Left lobe of liver (tissue), 2 donors: Measurements from ENCODE around the gene PHYHIPL. TPM values are rescaled to one million over a fixed set of nuclear protein-coding genes. Genes with fewer than 3 reads are reported as not detected.

Source experiments
- ATAC-seq: fragments of 200-7000 bp; cut with Tn5 transposase; one replicate; pipeline ENCODE4 v1.9.1; 2020; ENCODE audit warnings: mild to moderate bottlenecking, moderate library complexity
- DNase-seq: peaks from one replicate; pipeline ENCODE4 v3.0.0-alpha.2; 2020; ENCODE audit warnings: low spot score
- total RNA-seq: library from RNA; stranded (reverse); gene quantifications from one replicate; pipeline ENCODE4 v1.2.1, GENCODE V29; 2021
- donor health status: DM: no; HTN: no; CAD: no; lungs with moderate emphysema.
- donor health status: DM: no; HTN: yes; CAD: no.

The PHYHIPL gene
- total RNA-seq, 1 donor from 2014 or later = 0.93 TPM

GRCh38 chr10:59287587-59288255, 111.3 kb downstream of the PHYHIPL start:
- DNase-seq = no peak
- no peak for ATAC-seq

GRCh38 chr10:59289853-59290252, 113.4 kb downstream of the PHYHIPL start:
- ATAC-seq (no peak), DNase-seq (no peak)

GRCh38 chr10:59290448-59290847, 114.0 kb downstream of the PHYHIPL start:
- DNase-seq (no peak), ATAC-seq (peak; percentile 21)

Other genes with a start within 250 kb of the PHYHIPL start
- gene FAM13C, start 185.9 kb downstream of the PHYHIPL start, total RNA-seq = 1.3 TPM